HepG2 (cell line): Measurements from ENCODE around the gene RABGEF1. TPM values are rescaled to one million over a fixed set of nuclear protein-coding genes. Genes with fewer than 3 reads are reported as not detected.

Experiments
- ARNT2 ChIP-seq: sonication (generic); formaldehyde crosslinking; IDR thresholded peaks from 2 replicates; pipeline ENCODE4 v1.8.0; 2022; ENCODE audit warnings: mild to moderate bottlenecking, low read depth, missing genetic modification reagents, moderate library complexity
- ATF7 ChIP-seq, 2 experiments: fragments of 450-650 bp in 1 of 2; sonication (generic) in 1 of 2; formaldehyde crosslinking in 1 of 2; IDR thresholded peaks; 2 replicates each; pipeline versions ENCODE4 v1.4.0 to v1.6.1; 2016 to 2020; ENCODE audit warnings: antibody characterized with exemption in 1 of 2, mild to moderate bottlenecking in 1 of 2, missing genetic modification reagents in 1 of 2
- DMTF1 ChIP-seq: sonication (generic); formaldehyde crosslinking; IDR thresholded peaks from 2 replicates; pipeline ENCODE4 v1.4.0; 2020; ENCODE audit warnings: mild to moderate bottlenecking, missing genetic modification reagents
- EZH2 ChIP-seq: conservative IDR thresholded peaks from 2 replicates; pipeline ENCODE4 v1.6.1; 2012; ENCODE audit warnings: mild to moderate bottlenecking, low read depth, low read length, moderate library complexity
- FOXA3 ChIP-seq: IDR thresholded peaks from 2 replicates; pipeline ENCODE4 v1.6.1; 2016; ENCODE audit warnings: missing genetic modification reagents, missing compliant biosample characterization
- FOXP4 ChIP-seq: sonication (generic); formaldehyde crosslinking; IDR thresholded peaks from 2 replicates; pipeline ENCODE4 v1.4.0; 2020; ENCODE audit warnings: missing genetic modification reagents
- GATAD2A ChIP-seq: IDR thresholded peaks from 2 replicates; pipeline ENCODE4 v1.6.1; 2016
- NCOR1 ChIP-seq: fragments of 200-600 bp; sonication (generic); IDR thresholded peaks from 2 replicates; pipeline ENCODE4 v1.7.0; 2017; ENCODE audit warnings: antibody characterized with exemption, low read length, borderline replicate concordance
- NR2F2 ChIP-seq: IDR thresholded peaks from 2 replicates; pipeline ENCODE4 v1.6.1; 2012; ENCODE audit warnings: low read depth, inconsistent platforms, borderline replicate concordance
- NR2F6 ChIP-seq, 2 experiments: IDR thresholded peaks; 2 replicates each; pipeline ENCODE4 v1.6.1; 2016; ENCODE audit warnings: antibody characterized with exemption in 1 of 2, mild to moderate bottlenecking in 1 of 2
- PRDM4 ChIP-seq: sonication (generic); formaldehyde crosslinking; IDR thresholded peaks from 2 replicates; pipeline ENCODE4 v1.9.0; 2021; ENCODE audit warnings: missing genetic modification reagents, borderline replicate concordance
- SNAPC2 ChIP-seq: sonication (generic); formaldehyde crosslinking; IDR thresholded peaks from 2 replicates; pipeline ENCODE4 v1.8.1; 2022; ENCODE audit warnings: mild to moderate bottlenecking, missing genetic modification reagents
- ZNF10 ChIP-seq: sonication (generic); formaldehyde crosslinking; IDR thresholded peaks from 2 replicates; pipeline ENCODE4 v1.4.0; 2020; ENCODE audit warnings: mild to moderate bottlenecking, low read depth, missing genetic modification reagents, borderline replicate concordance
- ZNF3 ChIP-seq: IDR thresholded peaks from 2 replicates; pipeline ENCODE4 v1.7.0; 2017; ENCODE audit warnings: inconsistent platforms
- ZNF605 ChIP-seq: sonication (generic); formaldehyde crosslinking; IDR thresholded peaks from 2 replicates; pipeline ENCODE4 v1.8.0; 2022; ENCODE audit warnings: mild to moderate bottlenecking, missing genetic modification reagents
- ZNF737 ChIP-seq: sonication (generic); formaldehyde crosslinking; IDR thresholded peaks from 2 replicates; pipeline ENCODE4 v1.5.0; 2020; ENCODE audit warnings: missing genetic modification reagents, mild to moderate bottlenecking, borderline replicate concordance
- polyA plus RNA-seq, 8 experiments: library from polyadenylated mRNA; depleted of rRNA in 3 of 8; stranded (reverse) in 7 of 8; unstranded in 1 of 8; fragments of >200 nt; fragmentation: Illumina TruSeq in 4 of 8; extraction: Trizol in 4 of 8; gene quantifications; 2 replicates each; pipeline versions ENCODE4 v1.2.1 to v1.2.3, GENCODE V29; 2011 to 2016; ENCODE audit warnings: low read depth in 4 of 8, missing spikeins in 1 of 8, mixed read lengths in 1 of 8; ENCODE audit not compliant: insufficient read depth in 1 of 8
- total RNA-seq, 5 experiments: library from RNA; depleted of rRNA; stranded (reverse); fragments of >200 nt; fragmentation: Illumina TruSeq; extraction: Trizol; gene quantifications; 2 replicates each; pipeline ENCODE4 v1.2.3, GENCODE V29; 2016; ENCODE audit warnings: low read depth in 1 of 5
- TF ChIP-seq, protein P1 (sequence below): sonication (generic); formaldehyde crosslinking; IDR thresholded peaks from 2 replicates; pipeline ENCODE4 v1.4.0; 2020; ENCODE audit warnings: missing genetic modification reagents, borderline replicate concordance
- TF ChIP-seq, protein P2 (sequence below): sonication (generic); formaldehyde crosslinking; IDR thresholded peaks from 2 replicates; pipeline ENCODE4 v1.4.0; 2020; ENCODE audit warnings: missing genetic modification reagents

The RABGEF1 gene
- total and polyA plus RNA-seq, 2 of the 13 experiments (the other 11 are each of a cell fraction or from before 2014, with no cell fraction given): 22.7 to 35.3 TPM

GRCh38 chr7:66779669-66780409 lies 39.3 kb downstream of the RABGEF1 start (continued):
- TF ChIP-seq, protein P1, sequence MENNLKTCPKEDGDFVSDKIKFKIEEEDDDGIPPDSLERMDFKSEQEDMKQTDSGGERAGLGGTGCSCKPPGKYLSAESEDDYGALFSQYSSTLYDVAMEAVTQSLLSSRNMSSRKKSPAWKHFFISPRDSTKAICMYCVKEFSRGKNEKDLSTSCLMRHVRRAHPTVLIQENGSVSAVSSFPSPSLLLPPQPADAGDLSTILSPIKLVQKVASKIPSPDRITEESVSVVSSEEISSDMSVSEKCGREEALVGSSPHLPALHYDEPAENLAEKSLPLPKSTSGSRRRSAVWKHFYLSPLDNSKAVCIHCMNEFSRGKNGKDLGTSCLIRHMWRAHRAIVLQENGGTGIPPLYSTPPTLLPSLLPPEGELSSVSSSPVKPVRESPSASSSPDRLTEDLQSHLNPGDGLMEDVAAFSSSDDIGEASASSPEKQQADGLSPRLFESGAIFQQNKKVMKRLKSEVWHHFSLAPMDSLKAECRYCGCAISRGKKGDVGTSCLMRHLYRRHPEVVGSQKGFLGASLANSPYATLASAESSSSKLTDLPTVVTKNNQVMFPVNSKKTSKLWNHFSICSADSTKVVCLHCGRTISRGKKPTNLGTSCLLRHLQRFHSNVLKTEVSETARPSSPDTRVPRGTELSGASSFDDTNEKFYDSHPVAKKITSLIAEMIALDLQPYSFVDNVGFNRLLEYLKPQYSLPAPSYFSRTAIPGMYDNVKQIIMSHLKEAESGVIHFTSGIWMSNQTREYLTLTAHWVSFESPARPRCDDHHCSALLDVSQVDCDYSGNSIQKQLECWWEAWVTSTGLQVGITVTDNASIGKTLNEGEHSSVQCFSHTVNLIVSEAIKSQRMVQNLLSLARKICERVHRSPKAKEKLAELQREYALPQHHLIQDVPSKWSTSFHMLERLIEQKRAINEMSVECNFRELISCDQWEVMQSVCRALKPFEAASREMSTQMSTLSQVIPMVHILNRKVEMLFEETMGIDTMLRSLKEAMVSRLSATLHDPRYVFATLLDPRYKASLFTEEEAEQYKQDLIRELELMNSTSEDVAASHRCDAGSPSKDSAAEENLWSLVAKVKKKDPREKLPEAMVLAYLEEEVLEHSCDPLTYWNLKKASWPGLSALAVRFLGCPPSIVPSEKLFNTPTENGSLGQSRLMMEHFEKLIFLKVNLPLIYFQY (CRISPR knock-in tag): no peak
- TF ChIP-seq ZNF605 (CRISPR knock-in tag) (no peak), EZH2 (no peak), NR2F2 (no peak), NR2F6 (IDR thresholded peaks at IDR 0.05) (0 out of 2 replicates have a peak, but pooled peaks have one; percentile 10), NR2F6 (CRISPR knock-in tag; IDR thresholded peaks at IDR 0.05) (no peak), FOXP4 (CRISPR knock-in tag) (peak; percentile 58; the same call in 1 of the 2 replicates), ZNF737 (no peak), GATAD2A (CRISPR knock-in tag) (peak; percentile 51; the same call in 1 of the 2 replicates), ZNF3 (CRISPR knock-in tag) (peak; percentile 75; the same call in 1 of the 2 replicates), SNAPC2 (no peak), NCOR1 (no peak), ZNF10 (CRISPR knock-in tag) (no peak), ARNT2 (CRISPR knock-in tag) (no peak), DMTF1 (CRISPR knock-in tag) (no peak), PRDM4 (CRISPR knock-in tag) (no peak), FOXA3 (CRISPR knock-in tag) (peak; percentile 19; the same call in 1 of the 2 replicates), ATF7 (IDR thresholded peaks at IDR 0.05) (no peak), ATF7 (CRISPR knock-in tag; IDR thresholded peaks at IDR 0.05) (no peak)
- TF ChIP-seq, protein P2, sequence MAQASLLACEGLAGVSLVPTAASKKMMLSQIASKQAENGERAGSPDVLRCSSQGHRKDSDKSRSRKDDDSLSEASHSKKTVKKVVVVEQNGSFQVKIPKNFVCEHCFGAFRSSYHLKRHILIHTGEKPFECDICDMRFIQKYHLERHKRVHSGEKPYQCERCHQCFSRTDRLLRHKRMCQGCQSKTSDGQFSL: no peak
